K562 (cell line): ENCODE measurements around the gene MAP3K4. TPM values are rescaled to one million over a fixed set of nuclear protein-coding genes. Genes with fewer than 3 reads are reported as not detected.

Experiments
- BMI1 ChIP-seq: fragments of 150-350 bp; IDR thresholded peaks from 2 replicates; pipeline ENCODE4 v1.6.1; 2014; ENCODE audit warnings: low read length
- C11orf30 ChIP-seq: fragments of 450-650 bp; IDR thresholded peaks from 2 replicates; pipeline ENCODE4 v1.6.1; 2016; ENCODE audit warnings: low read depth, mild to moderate bottlenecking
- EZH2 ChIP-seq: IDR thresholded peaks from 2 replicates; pipeline ENCODE4 v1.6.1; 2012; ENCODE audit warnings: low read depth, mild to moderate bottlenecking, inconsistent platforms, low read length, borderline replicate concordance
- FOXA3 ChIP-seq, 2 experiments: fragments of 450-650 bp in 1 of 2; sonication (generic) in 1 of 2; formaldehyde crosslinking; IDR thresholded peaks in 1 of 2; conservative IDR thresholded peaks in 1 of 2; 2 replicates each; pipeline versions ENCODE4 v1.4.0 to v1.8.0; 2020 to 2022; ENCODE audit warnings: mild to moderate bottlenecking in 2 of 2, missing genetic modification reagents in 1 of 2
- GATAD2A ChIP-seq: fragments of 450-650 bp; IDR thresholded peaks from 2 replicates; pipeline ENCODE4 v1.6.1; 2017
- HIVEP1 ChIP-seq: fragments of 250-450 bp; sonication (Bioruptor Pico); IDR thresholded peaks from 2 replicates; pipeline ENCODE4 v1.4.0; 2020; ENCODE audit warnings: mild to moderate bottlenecking
- MTA3 ChIP-seq: fragments of 450-650 bp; formaldehyde crosslinking; IDR thresholded peaks from 2 replicates; pipeline ENCODE4 v1.6.1; 2017; ENCODE audit warnings: mild to moderate bottlenecking, borderline replicate concordance
- NBN ChIP-seq: fragments of 450-650 bp; IDR thresholded peaks from 2 replicates; pipeline ENCODE4 v1.6.1; 2016; ENCODE audit warnings: low read depth, mild to moderate bottlenecking
- NCOA6 ChIP-seq: fragments of 450-650 bp; IDR thresholded peaks from 2 replicates; pipeline ENCODE4 v1.6.1; 2017; ENCODE audit warnings: mild to moderate bottlenecking
- NR3C1 ChIP-seq: sonication (generic); formaldehyde crosslinking; IDR thresholded peaks from 2 replicates; pipeline ENCODE4 v1.8.1; 2022; ENCODE audit warnings: missing genetic modification reagents
- PHF20 ChIP-seq: fragments of 450-650 bp; IDR thresholded peaks from 2 replicates; pipeline ENCODE4 v1.6.1; 2018; ENCODE audit not compliant: partially characterized antibody
- ZBTB1 ChIP-seq: sonication (generic); formaldehyde crosslinking; IDR thresholded peaks from 2 replicates; pipeline ENCODE4 v1.8.1; 2023; ENCODE audit warnings: missing genetic modification reagents, low read depth, mild to moderate bottlenecking, borderline replicate concordance
- ZNF282 ChIP-seq: sonication (generic); formaldehyde crosslinking; IDR thresholded peaks from 2 replicates; pipeline ENCODE4 v1.8.1; 2023; ENCODE audit warnings: missing genetic modification reagents
- polyA plus RNA-seq, 8 experiments: library from polyadenylated mRNA; depleted of rRNA in 4 of 8; stranded (reverse) in 5 of 8; unstranded in 3 of 8; fragments of >200 nt; fragmentation: Nextera tagmentation in 2 of 8; fragmentation: Illumina TruSeq in 1 of 8; extraction: Ambion mirVana in 2 of 8; extraction: Trizol in 1 of 8; gene quantifications; 2 replicates each; pipeline versions ENCODE4 v1.2.1 to v1.2.3, GENCODE V29; 2011 to 2014; ENCODE audit warnings: inconsistent platforms in 1 of 8, missing spikeins in 1 of 8
- total RNA-seq, 7 experiments: library from RNA; depleted of rRNA in 6 of 7; stranded (reverse); fragments of >200 nt in 6 of 7; fragmentation: Illumina TruSeq in 2 of 7; extraction: Trizol in 2 of 7; gene quantifications; 2 replicates each; pipeline versions ENCODE4 v1.2.1 to v1.2.3, GENCODE V29; 2011 to 2021; ENCODE audit warnings: low replicate concordance in 1 of 7
- TF ChIP-seq, protein P1 (sequence below): fragments of 450-650 bp; IDR thresholded peaks from 2 replicates; pipeline ENCODE4 v1.6.1; 2016; ENCODE audit warnings: low read depth
- TF ChIP-seq, protein P2 (sequence below): sonication (generic); formaldehyde crosslinking; IDR thresholded peaks from 2 replicates; pipeline ENCODE4 v1.8.1; 2022; ENCODE audit warnings: missing genetic modification reagents
- TF ChIP-seq, protein P3 (sequence below): fragments of 450-650 bp; IDR thresholded peaks from 2 replicates; pipeline ENCODE4 v1.6.1; 2016; ENCODE audit warnings: borderline replicate concordance

Gene MAP3K4
- total and polyA plus RNA-seq, 9 of the 15 experiments (the other 6 are each of a cell fraction or from before 2014, with no cell fraction given), result 21.0 to 77.2 (median 48.9) TPM

DNA sequence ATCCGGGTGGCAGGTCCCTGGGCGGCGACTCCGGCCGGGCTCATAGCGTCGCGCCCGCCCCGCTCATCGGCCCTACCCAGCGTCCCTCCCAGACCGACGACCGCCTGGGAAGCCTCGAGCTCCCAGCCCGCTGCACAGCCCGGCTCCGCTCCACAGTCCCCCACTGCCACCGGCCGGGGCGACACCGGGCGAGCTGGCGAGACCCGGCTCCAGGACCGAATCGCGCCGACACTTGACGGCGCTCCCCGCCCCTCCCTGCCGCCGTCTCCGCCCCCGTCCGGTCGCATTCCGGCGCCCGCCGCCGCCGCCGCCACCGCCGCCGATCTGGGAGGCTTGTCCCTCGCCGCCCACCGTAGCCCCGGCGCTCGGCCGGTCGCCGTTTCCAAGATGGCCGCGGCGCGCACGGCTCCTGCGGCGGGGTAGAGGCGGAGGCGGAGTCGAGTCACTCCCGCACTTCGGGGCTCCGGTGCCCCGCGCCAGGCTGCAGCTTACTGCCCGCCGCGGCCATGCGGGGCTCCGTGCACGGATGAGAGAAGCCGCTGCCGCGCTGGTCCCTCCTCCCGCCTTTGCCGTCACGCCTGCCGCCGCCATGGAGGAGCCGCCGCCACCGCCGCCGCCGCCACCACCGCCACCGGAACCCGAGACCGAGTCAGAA, at the start of gene MAP3K4 (continued):
- TF ChIP-seq, protein P1, sequence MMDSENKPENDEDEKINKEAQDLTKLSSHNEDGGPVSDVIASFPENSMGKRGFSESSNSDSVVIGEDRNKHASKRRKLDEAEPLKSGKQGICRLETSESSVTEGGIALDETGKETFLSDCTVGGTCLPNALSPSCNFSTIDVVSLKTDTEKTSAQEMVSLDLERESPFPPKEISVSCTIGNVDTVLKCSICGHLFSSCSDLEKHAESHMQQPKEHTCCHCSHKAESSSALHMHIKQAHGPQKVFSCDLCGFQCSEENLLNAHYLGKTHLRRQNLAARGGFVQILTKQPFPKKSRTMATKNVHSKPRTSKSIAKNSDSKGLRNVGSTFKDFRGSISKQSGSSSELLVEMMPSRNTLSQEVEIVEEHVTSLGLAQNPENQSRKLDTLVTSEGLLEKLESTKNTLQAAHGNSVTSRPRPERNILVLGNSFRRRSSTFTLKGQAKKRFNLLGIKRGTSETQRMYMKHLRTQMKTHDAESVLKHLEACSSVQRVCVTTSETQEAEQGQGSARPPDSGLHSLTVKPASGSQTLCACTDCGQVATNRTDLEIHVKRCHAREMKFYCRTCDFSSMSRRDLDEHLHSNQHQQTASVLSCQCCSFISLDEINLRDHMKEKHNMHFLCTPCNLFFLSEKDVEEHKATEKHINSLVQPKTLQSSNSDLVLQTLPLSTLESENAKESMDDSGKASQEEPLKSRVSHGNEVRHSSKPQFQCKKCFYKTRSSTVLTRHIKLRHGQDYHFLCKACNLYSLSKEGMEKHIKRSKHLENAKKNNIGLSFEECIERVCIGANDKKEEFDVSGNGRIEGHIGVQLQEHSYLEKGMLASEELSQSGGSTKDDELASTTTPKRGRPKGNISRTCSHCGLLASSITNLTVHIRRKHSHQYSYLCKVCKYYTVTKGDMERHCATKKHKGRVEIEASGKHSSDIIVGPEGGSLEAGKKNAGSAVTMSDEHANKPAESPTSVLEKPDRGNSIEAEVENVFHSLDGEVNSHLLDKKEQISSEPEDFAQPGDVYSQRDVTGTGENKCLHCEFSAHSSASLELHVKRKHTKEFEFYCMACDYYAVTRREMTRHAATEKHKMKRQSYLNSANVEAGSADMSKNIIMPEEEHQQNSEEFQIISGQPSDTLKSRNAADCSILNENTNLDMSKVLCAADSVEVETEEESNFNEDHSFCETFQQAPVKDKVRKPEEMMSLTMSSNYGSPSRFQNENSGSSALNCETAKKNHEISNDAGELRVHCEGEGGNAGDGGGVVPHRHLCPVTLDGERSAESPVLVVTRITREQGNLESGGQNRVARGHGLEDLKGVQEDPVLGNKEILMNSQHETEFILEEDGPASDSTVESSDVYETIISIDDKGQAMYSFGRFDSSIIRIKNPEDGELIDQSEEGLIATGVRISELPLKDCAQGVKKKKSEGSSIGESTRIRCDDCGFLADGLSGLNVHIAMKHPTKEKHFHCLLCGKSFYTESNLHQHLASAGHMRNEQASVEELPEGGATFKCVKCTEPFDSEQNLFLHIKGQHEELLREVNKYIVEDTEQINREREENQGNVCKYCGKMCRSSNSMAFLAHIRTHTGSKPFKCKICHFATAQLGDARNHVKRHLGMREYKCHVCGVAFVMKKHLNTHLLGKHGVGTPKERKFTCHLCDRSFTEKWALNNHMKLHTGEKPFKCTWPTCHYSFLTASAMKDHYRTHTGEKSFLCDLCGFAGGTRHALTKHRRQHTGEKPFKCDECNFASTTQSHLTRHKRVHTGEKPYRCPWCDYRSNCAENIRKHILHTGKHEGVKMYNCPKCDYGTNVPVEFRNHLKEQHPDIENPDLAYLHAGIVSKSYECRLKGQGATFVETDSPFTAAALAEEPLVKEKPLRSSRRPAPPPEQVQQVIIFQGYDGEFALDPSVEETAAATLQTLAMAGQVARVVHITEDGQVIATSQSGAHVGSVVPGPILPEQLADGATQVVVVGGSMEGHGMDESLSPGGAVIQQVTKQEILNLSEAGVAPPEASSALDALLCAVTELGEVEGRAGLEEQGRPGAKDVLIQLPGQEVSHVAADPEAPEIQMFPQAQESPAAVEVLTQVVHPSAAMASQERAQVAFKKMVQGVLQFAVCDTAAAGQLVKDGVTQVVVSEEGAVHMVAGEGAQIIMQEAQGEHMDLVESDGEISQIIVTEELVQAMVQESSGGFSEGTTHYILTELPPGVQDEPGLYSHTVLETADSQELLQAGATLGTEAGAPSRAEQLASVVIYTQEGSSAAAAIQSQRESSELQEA, result peak; percentile 89
- TF ChIP-seq HIVEP1 (CRISPR knock-in tag), result no peak
- TF ChIP-seq GATAD2A, result peak; percentile 18; the same call in 1 of the 2 replicates
- TF ChIP-seq NR3C1 (CRISPR knock-in tag), result peak; percentile 73; the same call in 1 of the 2 replicates
- TF ChIP-seq FOXA3 (CRISPR knock-in tag; conservative IDR thresholded peaks at IDR 0.05 in 1 of 2, IDR thresholded peaks at IDR 0.05 in 1 of 2), result peak in 1 of 2 experiments; percentile 72; a peak in 1 of 4 replicates
- TF ChIP-seq NBN, result no peak; the same call in 1 of the 2 replicates
- peak; percentile 99 for TF ChIP-seq MTA3
- TF ChIP-seq, protein P2, sequence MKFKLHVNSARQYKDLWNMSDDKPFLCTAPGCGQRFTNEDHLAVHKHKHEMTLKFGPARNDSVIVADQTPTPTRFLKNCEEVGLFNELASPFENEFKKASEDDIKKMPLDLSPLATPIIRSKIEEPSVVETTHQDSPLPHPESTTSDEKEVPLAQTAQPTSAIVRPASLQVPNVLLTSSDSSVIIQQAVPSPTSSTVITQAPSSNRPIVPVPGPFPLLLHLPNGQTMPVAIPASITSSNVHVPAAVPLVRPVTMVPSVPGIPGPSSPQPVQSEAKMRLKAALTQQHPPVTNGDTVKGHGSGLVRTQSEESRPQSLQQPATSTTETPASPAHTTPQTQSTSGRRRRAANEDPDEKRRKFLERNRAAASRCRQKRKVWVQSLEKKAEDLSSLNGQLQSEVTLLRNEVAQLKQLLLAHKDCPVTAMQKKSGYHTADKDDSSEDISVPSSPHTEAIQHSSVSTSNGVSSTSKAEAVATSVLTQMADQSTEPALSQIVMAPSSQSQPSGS (CRISPR knock-in tag), result no peak
- peak; percentile 25 for TF ChIP-seq PHF20
- no peak for TF ChIP-seq BMI1
- TF ChIP-seq, protein P3, sequence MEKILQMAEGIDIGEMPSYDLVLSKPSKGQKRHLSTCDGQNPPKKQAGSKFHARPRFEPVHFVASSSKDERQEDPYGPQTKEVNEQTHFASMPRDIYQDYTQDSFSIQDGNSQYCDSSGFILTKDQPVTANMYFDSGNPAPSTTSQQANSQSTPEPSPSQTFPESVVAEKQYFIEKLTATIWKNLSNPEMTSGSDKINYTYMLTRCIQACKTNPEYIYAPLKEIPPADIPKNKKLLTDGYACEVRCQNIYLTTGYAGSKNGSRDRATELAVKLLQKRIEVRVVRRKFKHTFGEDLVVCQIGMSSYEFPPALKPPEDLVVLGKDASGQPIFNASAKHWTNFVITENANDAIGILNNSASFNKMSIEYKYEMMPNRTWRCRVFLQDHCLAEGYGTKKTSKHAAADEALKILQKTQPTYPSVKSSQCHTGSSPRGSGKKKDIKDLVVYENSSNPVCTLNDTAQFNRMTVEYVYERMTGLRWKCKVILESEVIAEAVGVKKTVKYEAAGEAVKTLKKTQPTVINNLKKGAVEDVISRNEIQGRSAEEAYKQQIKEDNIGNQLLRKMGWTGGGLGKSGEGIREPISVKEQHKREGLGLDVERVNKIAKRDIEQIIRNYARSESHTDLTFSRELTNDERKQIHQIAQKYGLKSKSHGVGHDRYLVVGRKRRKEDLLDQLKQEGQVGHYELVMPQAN, result peak; percentile 34; the same call in 1 of the 2 replicates
- TF ChIP-seq ZNF282, result no peak
- peak; percentile 52; the same call in 1 of the 2 replicates for TF ChIP-seq NCOA6
- TF ChIP-seq ZBTB1 (CRISPR knock-in tag), result peak; percentile 96
- no peak for TF ChIP-seq EZH2
- peak; percentile 87 for TF ChIP-seq C11orf30
